Retina (tissue), 1 donor: ENCODE results near the gene FDX2.

Experiments used
- DNase-seq: peaks from one replicate; pipeline ENCODE4 v3.0.0-alpha.2; 2016

FDX2 gene

DNA sequence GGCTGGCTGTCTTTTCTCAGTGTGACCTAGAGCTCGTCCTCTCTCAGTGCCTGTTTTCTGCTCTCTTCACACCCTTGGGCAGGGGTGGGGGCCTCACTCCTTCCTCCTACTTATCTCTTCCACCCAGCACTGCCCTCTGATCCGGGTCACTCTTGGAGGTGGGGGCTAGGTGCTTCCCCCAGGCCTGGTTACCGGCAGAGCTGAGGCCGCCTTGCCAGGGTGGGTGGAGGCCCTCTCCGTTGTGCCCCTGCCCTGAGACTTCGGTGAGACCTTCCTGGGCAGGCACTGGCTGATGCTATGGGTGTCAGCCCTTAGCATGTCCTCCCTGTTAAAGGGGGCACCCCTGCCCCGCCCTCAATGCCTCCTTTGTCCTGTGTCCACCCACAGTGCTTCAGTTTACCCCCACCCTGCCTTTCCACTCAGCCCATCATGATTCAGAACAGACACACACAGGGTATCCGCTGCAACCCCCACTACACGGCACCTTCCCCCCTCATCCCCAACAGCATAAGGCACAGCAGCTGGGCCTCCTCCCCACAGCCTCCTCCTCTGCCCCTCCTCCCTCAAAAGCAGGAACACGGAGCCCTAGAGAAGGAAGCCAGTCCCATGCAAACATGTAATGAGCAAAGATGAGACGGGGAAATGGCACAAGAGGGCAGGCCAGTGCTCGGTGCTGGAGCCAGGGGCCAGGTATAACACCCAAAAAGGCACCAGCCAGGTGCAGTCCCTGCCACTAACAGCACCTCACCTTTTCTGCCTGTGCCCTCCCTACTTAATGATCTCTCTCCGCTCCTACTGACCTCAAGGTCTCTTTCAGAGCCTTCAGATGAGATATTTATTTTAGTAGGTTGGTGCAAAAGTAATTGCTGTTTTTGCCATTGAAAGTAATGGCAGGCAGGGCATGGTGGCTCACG lies 16.0 kb downstream of the FDX2 start:
- no peak for DNase-seq

DNA sequence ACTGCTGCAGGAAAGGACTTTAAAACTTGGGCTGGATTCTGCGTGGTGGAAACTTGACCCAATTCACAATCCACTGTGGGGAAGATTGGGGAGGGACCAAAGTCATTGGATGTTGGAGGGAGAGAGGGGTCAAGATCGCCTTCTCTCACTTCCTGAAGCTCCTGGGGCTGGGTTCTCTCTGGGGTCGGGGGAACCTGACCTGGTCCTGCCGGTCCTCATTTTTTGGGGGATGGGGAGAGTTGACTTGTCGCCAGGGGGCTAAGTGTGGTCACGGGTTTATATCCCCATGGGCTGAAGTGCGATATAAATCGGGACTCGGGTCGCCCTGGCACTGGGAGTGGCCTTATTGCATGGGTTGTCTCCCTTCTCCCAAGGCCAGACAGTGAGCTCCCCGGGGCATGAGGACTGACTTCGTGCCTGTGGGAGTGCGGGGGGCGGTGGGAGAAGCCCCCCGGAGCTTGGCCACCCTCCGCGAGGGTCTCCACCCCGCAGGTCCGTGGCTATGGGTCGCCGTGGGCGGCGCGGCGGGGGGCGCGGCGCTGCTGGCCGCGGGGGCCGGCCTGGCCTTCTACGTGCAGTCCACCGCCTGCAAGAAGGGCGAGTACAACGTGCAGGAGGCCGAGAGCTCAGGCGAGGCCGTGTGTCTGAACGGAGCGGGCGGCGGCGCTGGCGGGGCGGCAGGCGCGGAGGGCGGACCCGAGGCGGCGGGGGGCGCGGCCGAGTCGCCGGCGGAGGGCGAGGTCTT lies 19.8 kb downstream of the FDX2 start:
- no peak for DNase-seq

- peak; percentile 46 for DNase-seq
Observed at GRCh38 chr19:10295305-10295846, 20.4 kb downstream of the FDX2 start.

GRCh38 chr19:10294368-10294697 lies 21.5 kb downstream of the FDX2 start:
- DNase-seq: peak; percentile 21

GRCh38 chr19:10293637-10294367 lies 22.0 kb downstream of the FDX2 start:
- peak; percentile 14 for DNase-seq

GRCh38 chr19:10292789-10293636 lies 22.8 kb downstream of the FDX2 start:
- peak; percentile 8 for DNase-seq

DNA sequence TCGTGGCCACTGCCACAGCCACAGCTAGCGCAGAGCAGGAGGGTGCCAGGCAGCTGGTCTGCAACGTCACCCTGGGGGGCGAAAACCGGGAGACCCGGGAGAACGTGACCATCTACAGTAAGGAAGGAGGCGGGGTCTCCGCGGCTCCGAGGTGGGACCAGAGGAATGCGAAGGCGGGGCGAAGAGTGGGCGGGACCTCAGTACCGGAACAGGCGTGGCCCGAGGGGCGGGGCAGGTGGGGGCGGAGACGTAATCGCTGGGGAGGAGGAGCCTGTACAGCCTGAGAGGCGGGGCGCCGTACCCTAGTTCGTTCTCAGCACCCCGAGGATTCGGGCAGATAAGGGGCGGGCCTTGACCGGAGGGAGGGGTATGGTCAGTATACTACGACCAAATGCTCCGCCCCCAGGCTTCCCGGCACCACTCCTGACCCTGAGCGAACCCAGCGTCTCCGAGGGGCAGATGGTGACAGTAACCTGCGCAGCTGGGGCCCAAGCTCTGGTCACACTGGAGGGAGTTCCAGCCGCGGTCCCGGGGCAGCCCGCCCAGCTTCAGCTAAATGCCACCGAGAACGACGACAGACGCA lies 23.5 kb downstream of the FDX2 start:
- peak; percentile 71 for DNase-seq

DNA sequence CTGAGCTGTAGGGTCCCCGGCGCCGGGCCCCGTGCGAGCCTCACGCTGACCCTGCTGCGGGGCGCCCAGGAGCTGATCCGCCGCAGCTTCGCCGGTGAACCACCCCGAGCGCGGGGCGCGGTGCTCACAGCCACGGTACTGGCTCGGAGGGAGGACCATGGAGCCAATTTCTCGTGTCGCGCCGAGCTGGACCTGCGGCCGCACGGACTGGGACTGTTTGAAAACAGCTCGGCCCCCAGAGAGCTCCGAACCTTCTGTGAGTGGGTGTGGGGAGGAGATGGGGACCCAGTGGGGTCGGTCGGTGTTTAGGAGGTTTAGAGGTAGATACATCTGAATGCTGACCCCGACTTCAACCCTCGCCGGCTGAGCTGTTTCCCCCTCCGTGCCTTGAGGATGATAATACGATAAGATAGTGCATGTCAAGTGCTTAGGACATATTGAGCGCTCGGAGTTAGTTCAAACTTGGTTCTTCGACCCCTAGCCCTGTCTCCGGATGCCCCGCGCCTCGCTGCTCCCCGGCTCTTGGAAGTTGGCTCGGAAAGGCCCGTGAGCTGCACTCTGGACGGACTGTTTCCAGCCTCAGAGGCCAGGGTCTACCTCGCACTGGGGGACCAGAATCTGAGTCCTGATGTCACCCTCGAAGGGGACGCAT lies 24.1 kb downstream of the FDX2 start:
- peak; percentile 55 for DNase-seq

- DNase-seq: peak; percentile 59
Observed at GRCh38 chr19:10290876-10291553, 24.8 kb downstream of the FDX2 start.

DNA sequence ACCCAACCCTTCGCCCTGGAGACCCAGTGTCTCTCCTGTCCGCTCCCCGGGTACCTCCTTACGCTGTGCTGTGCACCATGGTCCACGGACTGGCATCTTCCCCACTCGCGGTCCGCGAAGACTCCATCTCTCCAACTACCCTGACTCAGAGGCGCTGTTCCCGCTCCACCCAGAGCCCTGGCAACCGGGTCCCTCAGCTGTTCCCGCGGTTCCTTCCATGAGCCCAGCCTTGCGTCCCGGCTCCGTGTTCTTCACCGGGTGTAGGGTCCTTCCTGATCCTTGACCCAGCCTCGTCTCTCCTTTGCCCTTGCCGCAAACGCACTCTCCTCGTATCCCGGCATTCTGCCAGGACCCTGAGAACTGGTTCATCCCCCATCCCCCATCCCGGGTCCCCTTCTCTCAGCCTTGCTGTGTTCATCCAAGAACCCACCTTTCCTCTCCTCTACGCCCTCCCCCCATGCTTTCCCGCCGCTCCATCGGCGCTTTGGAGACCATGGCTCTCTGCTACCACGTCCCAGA lies 25.4 kb downstream of the FDX2 start:
- no peak for DNase-seq

DNA sequence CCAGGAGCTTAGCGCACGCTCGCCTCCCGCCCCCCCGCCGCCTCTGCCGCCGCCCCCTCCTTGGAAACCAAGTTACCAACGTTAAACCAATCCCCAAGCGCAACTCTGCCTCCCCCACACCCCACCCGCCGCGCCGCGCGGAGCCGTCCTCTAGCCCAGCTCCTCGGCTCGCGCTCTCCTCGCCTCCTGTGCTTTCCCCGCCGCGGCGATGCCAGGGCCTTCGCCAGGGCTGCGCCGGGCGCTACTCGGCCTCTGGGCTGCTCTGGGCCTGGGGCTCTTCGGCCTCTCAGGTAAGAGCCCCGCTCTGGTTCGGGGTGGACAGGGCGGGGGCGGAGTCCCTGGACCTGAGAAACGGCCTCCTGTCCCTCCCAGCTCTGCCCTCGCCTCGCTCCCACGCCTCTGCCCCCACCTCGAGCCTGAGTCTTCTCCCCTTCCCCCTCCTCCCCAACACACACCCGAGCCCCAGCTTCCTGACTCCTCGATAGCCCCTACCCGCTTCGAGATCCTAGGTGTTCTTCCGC lies 25.9 kb downstream of the FDX2 start, which contains the start of gene ICAM5:
ICAM5 (plus strand) TSS at position 117 of the 521 bp plus-strand sequence; CDS start at position 209, 92 bp downstream.
- DNase-seq: peak; percentile 27

DNA sequence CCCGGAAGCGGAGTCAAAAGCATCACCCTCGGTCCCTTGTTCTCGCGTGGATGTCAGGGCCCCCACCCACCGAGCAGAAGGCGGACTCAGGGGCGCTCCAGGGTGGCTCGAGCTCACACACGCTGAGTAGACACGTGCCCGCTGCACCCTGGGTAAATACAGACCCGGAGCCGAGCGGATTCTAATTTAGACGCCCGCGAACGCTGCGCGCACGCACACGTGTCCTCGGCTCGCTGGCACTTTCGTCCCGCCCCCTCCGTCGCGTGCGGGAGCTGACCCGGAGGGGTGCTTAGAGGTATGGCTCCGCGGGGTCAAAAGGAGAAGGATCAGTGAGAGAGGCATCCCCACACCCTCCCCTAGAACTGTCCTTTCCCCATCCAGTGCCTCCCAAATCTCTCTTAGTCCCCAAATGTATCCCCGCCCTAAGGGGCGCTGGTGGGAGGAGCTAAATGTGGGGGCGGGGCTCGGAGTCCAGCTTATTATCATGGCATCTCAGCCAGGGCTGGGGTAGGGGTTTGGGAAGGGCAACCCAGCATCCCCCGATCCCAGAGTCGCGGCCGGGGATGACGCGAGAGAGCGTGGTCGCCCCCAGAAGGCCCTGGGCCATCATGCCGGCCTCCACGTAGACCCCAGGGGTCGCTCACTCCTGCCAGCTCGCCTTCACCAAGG lies 26.5 kb downstream of the FDX2 start:
- DNase-seq: peak; percentile 62

DNA sequence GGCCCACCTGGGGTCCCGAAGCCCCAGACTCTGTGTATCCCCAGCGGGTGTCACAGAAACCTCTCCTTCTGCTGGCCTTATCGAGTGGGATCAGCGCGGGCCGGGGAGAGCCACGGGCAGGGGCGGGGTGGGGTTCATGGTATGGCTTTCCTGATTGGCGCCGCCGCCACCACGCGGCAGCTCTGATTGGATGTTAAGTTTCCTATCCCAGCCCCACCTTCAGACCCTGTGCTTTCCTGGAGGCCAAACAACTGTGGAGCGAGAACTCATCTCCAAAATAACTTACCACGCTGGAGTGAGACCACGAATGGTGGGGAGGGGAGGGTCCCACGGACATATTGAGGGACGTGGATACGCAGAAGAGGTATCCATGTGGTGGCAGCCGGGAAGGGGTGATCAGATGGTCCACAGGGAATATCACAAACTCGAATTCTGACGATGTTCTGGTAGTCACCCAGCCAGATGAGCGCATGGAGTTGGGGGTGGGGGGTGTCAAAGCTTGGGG lies 27.1 kb downstream of the FDX2 start:
- peak; percentile 37 for DNase-seq

- peak; percentile 20 for DNase-seq
Observed at GRCh38 chr19:10286803-10287737, 28.7 kb downstream of the FDX2 start, which contains the start of gene ICAM4. TSS of gene ICAM4 (plus strand) at chr19:10286955. CDS start at chr19:10287013, 58 bp downstream.

- DNase-seq: no peak
Observed at GRCh38 chr19:10285393-10285792, 30.4 kb downstream of the FDX2 start.

- DNase-seq: no peak
Observed at GRCh38 chr19:10284960-10285278, 30.9 kb downstream of the FDX2 start.

DNA sequence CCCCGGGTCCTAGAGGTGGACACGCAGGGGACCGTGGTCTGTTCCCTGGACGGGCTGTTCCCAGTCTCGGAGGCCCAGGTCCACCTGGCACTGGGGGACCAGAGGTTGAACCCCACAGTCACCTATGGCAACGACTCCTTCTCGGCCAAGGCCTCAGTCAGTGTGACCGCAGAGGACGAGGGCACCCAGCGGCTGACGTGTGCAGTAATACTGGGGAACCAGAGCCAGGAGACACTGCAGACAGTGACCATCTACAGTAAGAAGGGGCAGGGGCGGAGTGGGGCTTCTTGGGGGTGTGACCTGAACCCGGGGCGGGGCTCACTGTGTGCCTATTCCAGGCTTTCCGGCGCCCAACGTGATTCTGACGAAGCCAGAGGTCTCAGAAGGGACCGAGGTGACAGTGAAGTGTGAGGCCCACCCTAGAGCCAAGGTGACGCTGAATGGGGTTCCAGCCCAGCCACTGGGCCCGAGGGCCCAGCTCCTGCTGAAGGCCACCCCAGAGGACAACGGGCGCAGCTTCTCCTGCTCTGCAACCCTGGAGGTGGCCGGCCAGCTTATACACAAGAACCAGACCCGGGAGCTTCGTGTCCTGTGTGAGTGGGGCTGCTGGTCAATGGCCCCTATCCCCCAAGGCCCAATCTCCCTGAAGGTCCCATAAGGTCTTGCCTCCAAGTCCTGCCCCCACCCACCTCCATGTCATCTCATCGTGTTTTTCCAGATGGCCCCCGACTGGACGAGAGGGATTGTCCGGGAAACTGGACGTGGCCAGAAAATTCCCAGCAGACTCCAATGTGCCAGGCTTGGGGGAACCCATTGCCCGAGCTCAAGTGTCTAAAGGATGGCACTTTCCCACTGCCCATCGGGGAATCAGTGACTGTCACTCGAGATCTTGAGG lies 31.5 kb downstream of the FDX2 start:
- DNase-seq: no peak
